SIG-M5 treated with dmso at 0.1 percent for 504 hours (cell line): ENCODE measurements around the gene SH3RF1.
A peak's percentile ranks its signal among the peaks of the same experiment; 100 is the strongest.
"Not testable (repeated sequence)": the region's sequence is repeated elsewhere in the genome, so short reads cannot be mapped to it uniquely, and the experiment has no call there.

Source experiments
- DNase-seq: peaks from one replicate; lab custom pipeline; 2025; ENCODE audit not compliant: unreplicated experiment; lab: John Stamatoyannopoulos, UW

SH3RF1 gene

GRCh38 chr4:169202145-169202699 is 68.5 kb downstream of the SH3RF1 start:
- no peak for DNase-seq

DNA sequence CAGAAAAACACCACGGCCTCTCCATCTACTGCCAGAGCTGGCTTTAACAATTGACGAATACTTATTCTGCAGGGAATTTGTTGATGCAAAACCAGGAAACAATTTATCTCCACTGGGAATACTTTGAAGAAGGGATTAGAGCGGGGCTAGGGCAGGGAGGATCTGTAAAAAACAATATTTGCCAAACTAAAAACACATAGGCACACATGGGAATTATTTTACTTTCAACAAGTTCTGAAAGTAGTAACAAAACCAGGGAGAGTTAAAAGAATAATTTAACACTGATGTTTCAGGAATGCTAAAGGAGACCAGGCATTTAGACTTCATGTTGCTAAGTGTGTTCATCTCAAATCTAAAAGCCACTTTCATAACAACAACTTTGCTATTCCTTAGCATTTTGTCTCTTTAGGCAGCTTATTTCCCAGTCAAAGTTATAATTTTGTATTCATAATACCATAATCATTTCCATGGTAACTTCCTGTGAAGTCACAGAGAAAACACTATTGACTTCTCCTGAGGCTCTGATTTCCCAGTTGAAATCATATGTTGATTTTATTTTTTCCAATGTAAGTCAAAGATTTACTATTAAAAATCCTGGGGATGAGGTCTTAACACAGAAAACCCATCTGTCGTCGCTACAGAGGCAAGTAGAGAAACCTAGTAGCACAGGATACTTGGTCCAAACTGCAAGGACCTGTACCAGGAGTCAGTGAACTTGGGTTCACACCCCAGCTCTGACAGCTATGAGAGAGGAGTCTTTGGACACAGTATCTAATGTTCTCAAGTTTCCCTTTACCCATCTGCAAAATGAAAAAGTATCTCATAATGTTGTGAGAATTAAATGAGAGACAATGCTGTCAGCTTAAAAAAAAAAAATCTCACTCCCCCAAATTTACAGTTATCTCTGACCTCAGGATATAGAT is 69.3 kb downstream of the SH3RF1 start:
- DNase-seq: no peak

DNA sequence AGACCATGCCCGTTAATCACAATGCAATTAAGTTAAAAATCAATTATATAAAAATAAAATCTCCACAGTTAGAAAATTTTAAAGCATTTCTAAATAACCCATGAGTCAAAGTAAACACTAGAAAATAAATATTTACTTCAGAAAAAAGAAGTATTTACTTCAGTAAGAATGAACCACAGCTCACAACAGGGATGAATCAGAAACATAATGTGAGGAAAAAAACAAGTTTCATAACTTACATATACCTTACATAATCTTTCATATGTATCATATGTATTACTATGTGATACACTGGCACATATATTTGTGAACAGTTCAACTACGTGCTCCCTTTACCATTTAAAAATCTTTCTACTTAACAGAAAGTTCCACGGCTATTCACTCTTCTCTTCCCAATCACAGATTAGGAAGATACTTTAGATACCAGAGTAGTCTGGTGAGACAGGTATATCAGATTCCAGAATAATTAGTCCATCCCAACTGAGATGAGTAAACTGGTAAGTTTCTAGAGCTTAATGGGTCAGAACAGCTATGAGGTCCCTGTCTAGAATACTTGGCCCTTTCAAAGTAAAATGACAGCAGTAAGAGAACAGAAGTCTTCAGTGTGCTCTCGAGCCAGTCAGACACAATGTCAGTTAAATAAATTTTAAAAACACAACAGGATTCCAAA is 70.3 kb downstream of the SH3RF1 start:
- DNase-seq: no peak

DNA sequence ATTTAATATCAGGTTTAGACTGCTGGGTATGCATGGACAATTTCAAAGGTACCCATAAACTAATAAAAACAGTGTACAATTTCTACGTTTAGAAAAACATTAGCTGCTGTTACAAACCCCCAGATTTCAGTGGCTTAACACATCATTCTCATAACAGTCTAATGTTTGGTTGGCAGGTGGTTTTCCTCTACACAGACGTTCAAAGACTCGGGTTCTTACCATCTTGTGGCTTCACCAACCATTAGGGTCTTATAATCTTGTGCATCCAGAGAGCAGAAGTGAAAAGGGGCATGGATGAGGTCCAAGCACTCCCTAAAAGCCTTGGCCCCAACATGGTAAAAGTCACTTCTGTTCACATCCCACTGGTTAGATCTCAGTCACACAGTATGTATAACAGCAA is 71.6 kb downstream of the SH3RF1 start:
- DNase-seq: no peak

DNA sequence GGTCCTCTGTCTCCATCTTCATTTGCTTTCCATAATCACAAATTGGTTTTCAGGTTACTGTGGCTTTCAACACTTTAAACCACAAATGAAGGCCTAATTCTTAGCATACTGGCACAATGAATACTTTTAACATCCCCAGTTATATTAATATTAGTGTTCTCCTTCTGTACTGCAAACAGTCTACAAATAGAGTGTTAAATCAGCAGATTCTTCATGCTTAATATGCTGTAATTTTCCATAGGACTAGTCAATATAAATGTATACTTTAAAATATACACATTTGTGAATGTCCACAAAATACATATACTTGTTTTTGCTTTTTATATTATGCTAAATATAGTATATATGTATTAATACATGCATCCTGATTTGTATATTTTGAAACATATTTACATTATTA is 72.6 kb downstream of the SH3RF1 start:
- DNase-seq: no peak

DNA sequence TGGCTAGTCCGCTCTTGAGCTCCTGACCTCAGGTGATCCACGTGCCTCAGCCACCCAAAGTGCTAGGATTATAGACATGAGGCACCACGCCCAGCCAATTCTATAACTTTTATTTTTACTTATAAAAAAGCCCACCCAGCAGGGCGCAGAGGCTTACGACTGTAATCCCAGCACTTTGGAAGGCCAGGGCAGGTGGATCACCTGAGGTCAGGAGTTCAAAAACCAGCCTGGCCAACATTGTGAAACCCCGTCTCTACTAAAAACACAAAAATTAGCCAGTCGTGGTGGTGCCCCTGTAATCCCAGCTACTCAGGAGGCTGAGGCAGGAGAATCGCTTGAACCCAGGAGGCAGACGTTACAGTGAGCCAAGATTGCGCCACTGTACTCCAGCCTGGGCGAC is 73.5 kb downstream of the SH3RF1 start:
- DNase-seq: not testable (repeated sequence)

- no peak for DNase-seq
These were observed 75.7 kb downstream of the SH3RF1 start for GRCh38 chr4:169195032-169195431.

DNA sequence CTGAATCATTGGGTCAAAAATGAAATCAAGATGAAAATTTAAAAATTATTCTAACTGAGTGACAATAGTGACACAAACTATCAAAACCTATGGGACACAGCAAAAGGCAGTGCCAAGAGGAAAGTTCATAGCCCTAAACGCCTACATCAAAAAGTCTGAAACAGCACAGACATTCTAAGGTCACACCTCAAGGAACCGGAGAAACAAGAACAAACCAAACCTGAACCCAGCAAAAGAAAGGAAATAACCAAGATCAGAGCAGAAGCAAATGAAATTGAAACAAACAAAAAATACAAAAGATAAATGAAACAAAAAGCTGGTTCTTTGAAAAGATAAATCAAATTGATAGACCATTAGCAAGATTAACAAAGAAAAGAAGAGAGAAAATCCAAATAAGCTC is 80.8 kb downstream of the SH3RF1 start:
- DNase-seq: not testable (repeated sequence)

DNA sequence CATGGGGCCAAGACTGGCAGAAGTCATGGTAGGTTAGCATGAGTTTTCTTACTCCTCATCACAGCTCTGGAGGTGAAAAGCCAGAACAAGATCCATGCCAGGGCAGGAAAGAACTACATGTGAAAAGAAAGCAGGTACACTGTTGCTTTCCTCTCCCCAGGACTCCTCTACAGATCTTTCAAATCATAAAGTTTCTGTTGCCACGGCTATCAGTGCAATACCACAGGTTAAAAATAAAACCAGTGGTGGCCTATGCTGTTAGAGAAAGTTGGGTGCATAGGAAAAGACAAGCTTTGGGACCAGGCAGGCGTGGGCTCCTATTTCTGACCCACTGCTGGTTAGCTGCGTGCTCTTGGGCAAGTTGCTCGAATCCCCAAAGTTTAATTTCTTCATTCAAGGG is 81.4 kb downstream of the SH3RF1 start:
- DNase-seq: no peak

DNA sequence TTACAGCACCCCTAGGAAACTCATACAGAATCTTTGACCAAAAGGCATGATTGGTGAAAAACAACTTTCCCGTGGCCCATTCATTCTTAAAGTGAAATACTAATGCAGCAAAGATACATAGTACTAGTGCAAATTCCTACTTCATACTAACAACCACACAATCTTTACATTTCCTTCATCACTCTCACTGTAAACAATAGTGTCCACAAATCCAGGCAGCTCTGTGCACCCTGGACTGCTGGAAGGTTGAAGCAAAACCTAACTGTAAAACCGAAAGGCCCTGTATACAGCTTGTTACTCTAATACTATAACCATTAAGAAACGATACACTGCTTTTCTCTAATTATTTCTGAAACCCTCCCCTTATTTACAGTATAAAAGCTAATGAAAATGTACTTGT is 82.6 kb downstream of the SH3RF1 start:
- no peak for DNase-seq

- no peak for DNase-seq
These were observed 85.4 kb downstream of the SH3RF1 start for GRCh38 chr4:169185133-169185956.

- no peak for DNase-seq
These were observed 86.1 kb downstream of the SH3RF1 start for GRCh38 chr4:169184686-169185085.

GRCh38 chr4:169184236-169184635 is 86.5 kb downstream of the SH3RF1 start:
- no peak for DNase-seq

DNA sequence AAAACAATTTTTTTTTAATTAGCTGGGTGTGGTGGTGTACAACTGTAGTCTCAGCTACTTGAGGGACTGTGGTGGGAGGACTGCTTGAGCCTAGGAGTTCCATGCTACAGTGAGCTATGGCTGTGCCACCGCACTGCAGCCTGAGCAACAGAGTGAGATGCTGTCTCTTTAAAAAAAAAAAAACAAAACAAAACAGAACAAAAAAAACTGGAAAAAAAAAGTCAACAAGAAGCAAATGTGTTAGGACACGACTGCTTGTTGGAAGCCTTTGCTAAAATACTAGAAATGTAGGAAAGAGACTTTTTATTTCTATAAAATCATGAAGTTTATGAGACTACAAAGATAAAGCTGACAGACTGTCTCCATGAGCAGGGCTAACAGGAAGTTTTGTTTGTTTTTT is 87.2 kb downstream of the SH3RF1 start:
- no peak for DNase-seq

- peak; percentile 15 for DNase-seq
These were observed 90.9 kb downstream of the SH3RF1 start for GRCh38 chr4:169179609-169180521.

- DNase-seq: not testable (repeated sequence)
These were observed 92.7 kb downstream of the SH3RF1 start for GRCh38 chr4:169178092-169178491.

- DNase-seq: no peak
These were observed 95.3 kb downstream of the SH3RF1 start for GRCh38 chr4:169175476-169175875.

GRCh38 chr4:169175035-169175434 is 95.7 kb downstream of the SH3RF1 start:
- no peak for DNase-seq

GRCh38 chr4:169174247-169174646 is 96.5 kb downstream of the SH3RF1 start:
- no peak for DNase-seq
